ENCODE results near the gene IGSF9. TPM values are rescaled to one million over a fixed set of nuclear protein-coding genes. Genes with fewer than 3 reads are reported as not detected.
"Not testable (repeated sequence)": the region's sequence is repeated elsewhere in the genome, so short reads cannot be mapped to it uniquely, and the experiment has no call there.

Gene IGSF9
- total RNA-seq, 1 donor from 2014 or later, result 36.4 TPM

- Mint-ChIP-seq H3K9me3 (peaks cover 4% of the 10 kb centered on the region), H3K4me3 (peak within 1 kb of the TSS; percentile 85)
- DNase-seq (ENCODE audit: extremely low spot score, unreplicated experiment), result peak; percentile 83
These were observed 45.2 kb downstream of the IGSF9 start, which contains the start of gene CFAP45 for GRCh38 chr1:159900086-159900680. Gene CFAP45 (minus strand): TSS chr1:159900165. CDS start chr1:159900098, 67 bp downstream.

GRCh38 chr1:159899634-159900033, 45.8 kb downstream of the IGSF9 start:
- not testable (repeated sequence) for H3K36me3 Mint-ChIP-seq; H3K27me3 Mint-ChIP-seq; H3K9me3 Mint-ChIP-seq; DNase-seq (ENCODE audit: extremely low spot score, unreplicated experiment)
- peaks cover 35% of the 10 kb centered on the region for H3K4me1 Mint-ChIP-seq (ENCODE audit: unreplicated experiment)
- H3K4me3 Mint-ChIP-seq, result peak overlapping the region; percentile 85
- peak overlapping the region; percentile 96 for H3K27ac Mint-ChIP-seq

More at GRCh38 chr1:159900086-159900680, 45.2 kb downstream of the IGSF9 start, which contains the start of gene CFAP45:
- peaks cover 31% of the 10 kb centered on the region for H3K4me1 Mint-ChIP-seq (ENCODE audit: unreplicated experiment)
- no peak for TF ChIP-seq CTCF (conservative IDR thresholded peaks at IDR 0.05)
- H3K36me3 Mint-ChIP-seq, result peaks cover 3% of the 10 kb centered on the region
- peak within 1 kb of the TSS; percentile 96 for H3K27ac Mint-ChIP-seq
- H3K27me3 Mint-ChIP-seq, result no peaks in the 10 kb centered on the region

- Mint-ChIP-seq H3K27me3 (no peaks in the 10 kb centered on the region), H3K36me3 (peaks cover 3% of the 10 kb centered on the region), H3K4me3 (no peak overlapping the region), H3K4me1 (ENCODE audit: unreplicated experiment) (peaks cover 35% of the 10 kb centered on the region), H3K9me3 (peaks cover 4% of the 10 kb centered on the region), H3K27ac (no peak overlapping the region)
- TF ChIP-seq CTCF (conservative IDR thresholded peaks at IDR 0.05), result no peak
- DNase-seq (ENCODE audit: extremely low spot score, unreplicated experiment), result no peak
These were observed 46.9 kb downstream of the IGSF9 start for GRCh38 chr1:159898527-159898926.

- Mint-ChIP-seq H3K4me3 (no peak overlapping the region), H3K27ac (no peak overlapping the region), H3K4me1 (ENCODE audit: unreplicated experiment) (peaks cover 38% of the 10 kb centered on the region), H3K9me3 (peaks cover 4% of the 10 kb centered on the region), H3K27me3 (no peaks in the 10 kb centered on the region), H3K36me3 (peaks cover 3% of the 10 kb centered on the region)
- no peak for DNase-seq (ENCODE audit: extremely low spot score, unreplicated experiment)
- no peak for TF ChIP-seq CTCF (conservative IDR thresholded peaks at IDR 0.05)
These were observed 47.5 kb downstream of the IGSF9 start for GRCh38 chr1:159897962-159898361.

GRCh38 chr1:159896546-159896930, 48.9 kb downstream of the IGSF9 start:
- Mint-ChIP-seq H3K9me3 (peaks cover 4% of the 10 kb centered on the region), H3K4me3 (peak overlapping the region; percentile 71), H3K27ac (no peak overlapping the region), H3K4me1 (ENCODE audit: unreplicated experiment) (peaks cover 41% of the 10 kb centered on the region), H3K27me3 (peaks cover 3% of the 10 kb centered on the region), H3K36me3 (peaks cover 3% of the 10 kb centered on the region)
- DNase-seq (ENCODE audit: extremely low spot score, unreplicated experiment), result no peak
- TF ChIP-seq CTCF (conservative IDR thresholded peaks at IDR 0.05), result no peak

GRCh38 chr1:159895836-159896545, 49.4 kb downstream of the IGSF9 start:
- no peak for TF ChIP-seq CTCF (conservative IDR thresholded peaks at IDR 0.05)
- H3K9me3 Mint-ChIP-seq, result peaks cover 4% of the 10 kb centered on the region
- peak overlapping the region; percentile 37 for H3K27ac Mint-ChIP-seq
- H3K4me1 Mint-ChIP-seq (ENCODE audit: unreplicated experiment), result peaks cover 40% of the 10 kb centered on the region
- peaks cover 4% of the 10 kb centered on the region for H3K27me3 Mint-ChIP-seq
- peak overlapping the region; percentile 71 for H3K4me3 Mint-ChIP-seq
- DNase-seq (ENCODE audit: extremely low spot score, unreplicated experiment), result no peak
- peaks cover 3% of the 10 kb centered on the region for H3K36me3 Mint-ChIP-seq
